Testis (tissue), 2 donors: ENCODE measurements around the gene RHCE.
"Not testable (repeated sequence)": the region's sequence is repeated elsewhere in the genome, so short reads cannot be mapped to it uniquely, and the experiment has no call there.

ENCODE experiments used
- POLR2A ChIP-seq: fragments of 450-650 bp; IDR thresholded peaks from one replicate; pipeline ENCODE4 v1.6.1; 2017; ENCODE audit warnings: antibody characterized with exemption, mild to moderate bottlenecking, moderate library complexity
- TF ChIP-seq, protein P1 (sequence below), 3 experiments: fragments of 450-650 bp in 2 of 3; fragments of 200-600 bp in 1 of 3; sonication (generic) in 1 of 3; IDR thresholded peaks; one replicate each; pipeline ENCODE4 v1.5.1; 2016 to 2019; ENCODE audit warnings: antibody characterized with exemption in 3 of 3, mild to moderate bottlenecking in 2 of 3, moderate library complexity in 1 of 3

DNA sequence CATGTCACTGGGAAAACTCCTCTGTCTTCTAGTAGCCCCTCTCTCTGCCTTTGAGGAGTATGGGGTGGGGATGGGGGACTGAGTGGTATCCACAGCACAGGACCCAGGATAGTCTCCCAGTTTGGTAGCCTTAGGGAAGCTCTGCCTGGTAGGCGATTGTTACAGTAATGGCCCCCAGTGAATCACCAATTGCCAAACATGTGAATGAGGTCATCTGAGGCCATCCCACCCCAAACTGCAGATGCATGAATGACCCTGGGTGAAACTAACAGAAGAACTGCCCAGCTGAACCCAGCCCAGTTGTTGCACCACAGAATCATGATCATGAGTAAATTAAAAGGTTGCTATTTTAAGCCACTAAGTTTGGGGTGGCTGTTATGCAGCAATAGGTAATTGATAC, 6.0 kb downstream of the RHCE start:
- TF ChIP-seq POLR2A = not testable (repeated sequence)
- TF ChIP-seq, protein P1, sequence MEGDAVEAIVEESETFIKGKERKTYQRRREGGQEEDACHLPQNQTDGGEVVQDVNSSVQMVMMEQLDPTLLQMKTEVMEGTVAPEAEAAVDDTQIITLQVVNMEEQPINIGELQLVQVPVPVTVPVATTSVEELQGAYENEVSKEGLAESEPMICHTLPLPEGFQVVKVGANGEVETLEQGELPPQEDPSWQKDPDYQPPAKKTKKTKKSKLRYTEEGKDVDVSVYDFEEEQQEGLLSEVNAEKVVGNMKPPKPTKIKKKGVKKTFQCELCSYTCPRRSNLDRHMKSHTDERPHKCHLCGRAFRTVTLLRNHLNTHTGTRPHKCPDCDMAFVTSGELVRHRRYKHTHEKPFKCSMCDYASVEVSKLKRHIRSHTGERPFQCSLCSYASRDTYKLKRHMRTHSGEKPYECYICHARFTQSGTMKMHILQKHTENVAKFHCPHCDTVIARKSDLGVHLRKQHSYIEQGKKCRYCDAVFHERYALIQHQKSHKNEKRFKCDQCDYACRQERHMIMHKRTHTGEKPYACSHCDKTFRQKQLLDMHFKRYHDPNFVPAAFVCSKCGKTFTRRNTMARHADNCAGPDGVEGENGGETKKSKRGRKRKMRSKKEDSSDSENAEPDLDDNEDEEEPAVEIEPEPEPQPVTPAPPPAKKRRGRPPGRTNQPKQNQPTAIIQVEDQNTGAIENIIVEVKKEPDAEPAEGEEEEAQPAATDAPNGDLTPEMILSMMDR (IDR thresholded peaks at IDR 0.05) = not testable (repeated sequence)
